HEK293 (cell line): ENCODE results near the gene HES3.

ENCODE experiments used
- CTCF ChIA-PET: fragments of 350-600 bp; formaldehyde crosslinking; extraction: SDS; loops from one replicate; lab custom pipeline; 2021; ENCODE audit warnings: antibody characterized with exemption; lab: Yijun Ruan, JAX
- POLR2A ChIA-PET: fragments of 300-600 bp; formaldehyde crosslinking; extraction: SDS; loops from one replicate; lab custom pipeline; 2020; ENCODE audit warnings: antibody characterized with exemption, inconsistent platforms; lab: Yijun Ruan, JAX
- H3K27ac ChIP-seq: fragments of 200-500 bp; sonication (Bioruptor generic); 2 replicates; pipeline ENCODE4 v1.5.1; 2014; ENCODE audit warnings: low read depth, low read length, control low read depth, inconsistent platforms; ENCODE audit errors: extremely low read depth
- H3K36me3 ChIP-seq, 2 experiments: fragments of 200-500 bp in 1 of 2; sonication (Bioruptor generic) in 1 of 2; 1 replicate in 1 of 2; 2 replicates in 1 of 2; pipeline ENCODE4 v1.5.1; 2014 to 2017; ENCODE audit warnings: inconsistent platforms in 2 of 2, low read length in 2 of 2; ENCODE audit not compliant: control insufficient read depth in 2 of 2, insufficient read depth in 1 of 2
- H3K4me1 ChIP-seq: fragments of 200-500 bp; sonication (Bioruptor generic); 2 replicates; pipeline ENCODE4 v1.5.1; 2014; ENCODE audit warnings: mild to moderate bottlenecking, low read length, inconsistent platforms; ENCODE audit not compliant: control insufficient read depth, insufficient read depth
- H3K4me3 ChIP-seq: 2 replicates; pipeline ENCODE4 v1.5.1; 2011; ENCODE audit warnings: low read depth, mild to moderate bottlenecking, control low read depth, low read length, moderate library complexity
- H3K9me3 ChIP-seq: fragments of 200-500 bp; sonication (Bioruptor generic); 2 replicates; pipeline ENCODE4 v1.5.1; 2014; ENCODE audit warnings: low read depth, low read length, inconsistent platforms; ENCODE audit not compliant: control insufficient read depth, insufficient read depth
- ZNF140 ChIP-seq: fragments of 450-650 bp; formaldehyde crosslinking; IDR thresholded peaks from 2 replicates; pipeline ENCODE4 v1.5.1; 2016; ENCODE audit warnings: missing biosample characterization, missing genetic modification characterization
- ZNF560 ChIP-seq: fragments of 450-650 bp; formaldehyde crosslinking; IDR thresholded peaks from 2 replicates; pipeline ENCODE4 v1.5.1; 2017; ENCODE audit warnings: missing biosample characterization, missing genetic modification characterization, borderline replicate concordance

The HES3 gene

DNA sequence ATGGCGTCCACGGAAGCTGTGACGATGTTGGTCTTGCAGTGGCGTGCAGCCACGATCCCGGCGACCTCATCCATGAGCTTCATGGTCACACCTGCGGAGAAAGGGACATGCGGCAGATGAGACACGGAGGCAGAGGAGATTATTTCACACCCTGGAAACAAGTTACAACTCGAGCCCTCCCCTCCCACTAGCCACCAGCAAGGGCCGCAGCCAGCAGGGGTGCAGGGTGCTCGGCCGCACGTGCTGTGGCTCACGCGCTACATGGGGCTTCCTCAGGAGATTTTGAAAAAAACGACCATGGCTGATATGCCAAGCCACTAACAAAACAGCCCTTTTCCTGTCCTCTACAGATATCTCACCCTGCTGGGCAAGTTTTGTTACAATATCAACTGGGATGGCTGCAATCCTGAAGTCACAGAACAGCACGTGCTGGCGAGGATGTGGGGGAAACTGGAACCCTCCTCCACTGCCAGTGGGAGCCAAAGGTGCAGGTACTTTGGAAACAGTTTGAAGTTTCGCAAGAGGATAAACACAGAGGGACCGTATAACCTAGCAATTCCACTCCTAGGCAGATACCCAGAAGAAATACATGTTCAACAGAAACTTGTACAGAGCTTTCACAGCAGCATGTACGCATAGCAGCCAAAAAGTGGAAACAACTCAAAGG, 51.0 kb downstream of the HES3 start:
- no peaks in the 10 kb centered on the region for H3K9me3 ChIP-seq
- H3K4me3 ChIP-seq, result no peak overlapping the region
- H3K4me1 ChIP-seq, result no peaks in the 10 kb centered on the region
- ChIA-PET CTCF (interaction anchor here (0.8 kb wide), 1 partner anchor 48 kb away, joined by 3 read pairs; no protein-coding TSS in a partner anchor), POLR2A (no interaction called here)
- H3K36me3 ChIP-seq, result peaks cover 0 to 71% of the 10 kb centered on the region in 2 experiments; a peak in 2 of 3 replicates
- no peak overlapping the region for H3K27ac ChIP-seq
- no peak for TF ChIP-seq ZNF560 (tag by site-specific recombination)
- TF ChIP-seq ZNF140 (tag by site-specific recombination), result peak; percentile 50; the same call in 1 of the 2 replicates
